Fibroblast of lung (primary cell): ENCODE data around the gene BLVRB. TPM values are rescaled to one million over a fixed set of nuclear protein-coding genes. Genes with fewer than 3 reads are reported as not detected.

ENCODE experiments used
- DNase-seq, 2 donors: peaks; one replicate each; pipeline versions ENCODE4 v3.0.0 to v3.0.0-alpha.2; 2010; ENCODE audit warnings: low read depth in 2 of 2
- H2AFZ ChIP-seq: 2 replicates; pipeline ENCODE4 v1.5.1; 2012; ENCODE audit warnings: low read length, control low read depth, inconsistent platforms
- H3K27ac ChIP-seq: 2 replicates; pipeline ENCODE4 v1.5.1; 2011; ENCODE audit warnings: low read length, control low read depth; ENCODE audit not compliant: insufficient read depth
- H3K27me3 ChIP-seq: 2 replicates; pipeline ENCODE4 v1.5.1; 2011; ENCODE audit warnings: mild to moderate bottlenecking, low read length; ENCODE audit not compliant: control insufficient read depth, insufficient read depth
- H3K36me3 ChIP-seq: 2 replicates; pipeline ENCODE4 v1.5.1; 2011; ENCODE audit warnings: low read length; ENCODE audit not compliant: control insufficient read depth, insufficient read depth
- H3K4me1 ChIP-seq: 2 replicates; pipeline ENCODE4 v1.5.1; 2011; ENCODE audit warnings: low read length; ENCODE audit not compliant: control insufficient read depth, insufficient read depth; ENCODE audit errors: extremely low read depth
- H3K4me2 ChIP-seq: 2 replicates; pipeline ENCODE4 v1.5.1; 2011; ENCODE audit warnings: low read length, control low read depth; ENCODE audit not compliant: insufficient read depth; ENCODE audit errors: extremely low read depth
- H3K4me3 ChIP-seq, 4 experiments: fragments of 200-600 bp in 1 of 4; sonication (generic) in 1 of 4; replicated peaks in 1 of 4; 2 replicates each; pipeline ENCODE4 v1.5.1; 2011 to 2016; ENCODE audit warnings: low read length in 4 of 4, low read depth in 3 of 4, mild to moderate bottlenecking in 3 of 4, control low read depth in 2 of 4, inconsistent platforms in 1 of 4, mixed read lengths in 1 of 4; ENCODE audit not compliant: insufficient read depth in 1 of 4; ENCODE audit errors: control extremely low read depth in 1 of 4
- H3K79me2 ChIP-seq: 2 replicates; pipeline ENCODE4 v1.5.1; 2012; ENCODE audit warnings: mild to moderate bottlenecking, low read length, inconsistent platforms; ENCODE audit not compliant: control insufficient read depth, insufficient read depth
- H3K9ac ChIP-seq: 2 replicates; pipeline ENCODE4 v1.5.1; 2011; ENCODE audit warnings: mild to moderate bottlenecking, low read length, control low read depth; ENCODE audit not compliant: insufficient read depth
- H3K9me3 ChIP-seq: 2 replicates; pipeline ENCODE4 v1.5.1; 2012; ENCODE audit warnings: low read depth, low read length; ENCODE audit not compliant: control insufficient read depth, insufficient read depth
- H4K20me1 ChIP-seq: 2 replicates; pipeline ENCODE4 v1.5.1; 2011; ENCODE audit warnings: low read length; ENCODE audit not compliant: control insufficient read depth, insufficient read depth; ENCODE audit errors: extremely low read depth
- CTCF ChIP-seq, 2 donors: IDR thresholded peaks in 1 of 2; conservative IDR thresholded peaks in 1 of 2; 1 replicate in 1 of 2; 2 replicates in 1 of 2; pipeline ENCODE4 v1.5.1; 2011 to 2012; ENCODE audit warnings: low read length in 2 of 2, control low read depth in 1 of 2, inconsistent platforms in 1 of 2, low read depth in 1 of 2, mild to moderate bottlenecking in 1 of 2
- EZH2 ChIP-seq: IDR thresholded peaks from 2 replicates; pipeline ENCODE4 v1.5.1; 2012; ENCODE audit warnings: low read length, control low read depth, mild to moderate bottlenecking; ENCODE audit errors: missing control alignments
- polyA plus RNA-seq, 2 donors: library from polyadenylated mRNA; depleted of rRNA in 1 of 2; stranded (reverse) in 1 of 2; unstranded in 1 of 2; fragments of >200 nt; gene quantifications; 2 replicates each; pipeline ENCODE4 v1.2.1, GENCODE V29; 2011 to 2012; ENCODE audit warnings: missing spikeins in 1 of 2
- total RNA-seq: library from RNA; depleted of rRNA; stranded (reverse); fragments of >200 nt; gene quantifications from 2 replicates; pipeline ENCODE4 v1.2.1, GENCODE V29; 2014

The BLVRB gene
- total and polyA plus RNA-seq, 2 donors (not counting 1 experiment from before 2014, with no cell fraction given), result 40.0 to 105 TPM

GRCh38 chr19:40416918-40417642 lies 48.5 kb downstream of the BLVRB start:
- H4K20me1 ChIP-seq, result no peaks in the 10 kb centered on the region
- no peaks in the 10 kb centered on the region for H3K36me3 ChIP-seq
- no peaks in the 10 kb centered on the region for H3K9me3 ChIP-seq
- H3K4me2 ChIP-seq, result no peak overlapping the region
- no peak overlapping the region for H3K9ac ChIP-seq
- peaks cover 9% of the 10 kb centered on the region for H3K4me1 ChIP-seq
- no peaks in the 10 kb centered on the region for H3K27me3 ChIP-seq
- DNase-seq, result no peak
- H3K27ac ChIP-seq, result no peak overlapping the region
- no peaks in the 10 kb centered on the region for H3K79me2 ChIP-seq
- TF ChIP-seq CTCF (conservative IDR thresholded peaks at IDR 0.05 in 1 of 2, IDR thresholded peaks at IDR 0.05 in 1 of 2; ENCODE audit: low read depth in 1 of 2, low read length in 2 of 2), result no peak
- peak overlapping the region; percentile 69 for H2AFZ ChIP-seq
- no peak overlapping the region for H3K4me3 ChIP-seq

GRCh38 chr19:40415768-40416167 lies 49.8 kb downstream of the BLVRB start:
- TF ChIP-seq EZH2 (no peak), CTCF (conservative IDR thresholded peaks at IDR 0.05 in 1 of 2, IDR thresholded peaks at IDR 0.05 in 1 of 2; ENCODE audit: low read depth in 1 of 2, low read length in 2 of 2) (no peak)
- no peaks in the 10 kb centered on the region for H4K20me1 ChIP-seq
- no peak overlapping the region for H3K4me2 ChIP-seq
- H3K79me2 ChIP-seq, result no peaks in the 10 kb centered on the region
- no peak for DNase-seq
- H3K4me1 ChIP-seq, result peaks cover 6% of the 10 kb centered on the region
- no peak overlapping the region for H3K9ac ChIP-seq
- H3K27me3 ChIP-seq, result no peaks in the 10 kb centered on the region
- H2AFZ ChIP-seq, result no peak overlapping the region
- H3K9me3 ChIP-seq, result no peaks in the 10 kb centered on the region
- no peak overlapping the region for H3K27ac ChIP-seq
- H3K4me3 ChIP-seq, result no peak overlapping the region
- H3K36me3 ChIP-seq, result no peaks in the 10 kb centered on the region

GRCh38 chr19:40414542-40415535 lies 50.7 kb downstream of the BLVRB start:
- Histone ChIP-seq H3K4me2 (no peak overlapping the region), H3K36me3 (no peaks in the 10 kb centered on the region), H3K9me3 (no peaks in the 10 kb centered on the region), H2AFZ (no peak overlapping the region), H3K4me1 (peaks cover 6% of the 10 kb centered on the region), H3K79me2 (no peaks in the 10 kb centered on the region), H4K20me1 (no peaks in the 10 kb centered on the region), H3K27me3 (no peaks in the 10 kb centered on the region), H3K9ac (no peak overlapping the region), H3K27ac (no peak overlapping the region), H3K4me3 (no peak overlapping the region)
- no peak for TF ChIP-seq EZH2
- TF ChIP-seq CTCF (conservative IDR thresholded peaks at IDR 0.05 in 1 of 2, IDR thresholded peaks at IDR 0.05 in 1 of 2; ENCODE audit: low read depth in 1 of 2, low read length in 2 of 2), result no peak
- no peak for DNase-seq
